SK-N-SH (cell line): ENCODE results near the gene BDNF.

ENCODE experiments used
- MAX ChIP-seq: IDR thresholded peaks from 2 replicates; pipeline ENCODE4 v1.4.0; 2012; ENCODE audit warnings: low read depth
- SMC3 ChIP-seq: IDR thresholded peaks from 2 replicates; pipeline ENCODE4 v1.6.1; 2012; ENCODE audit warnings: low read depth, low read length, improper control_type of control experiment

GRCh38 chr11:27710536-27710935 is 10.3 kb upstream of the BDNF start:
- TF ChIP-seq MAX (no peak), SMC3 (no peak)
